HG03066 (cell line): Measurements from ENCODE around the gene KMT2C.
"Not testable (repeated sequence)": the region's sequence is repeated elsewhere in the genome, so short reads cannot be mapped to it uniquely, and the experiment has no call there.

Experiments used
- ATAC-seq: cut with Tn5 transposase; IDR thresholded peaks from one replicate; pipeline ENCODE4 v1.9.1; 2021; ENCODE audit warnings: low read depth; ENCODE audit not compliant: unreplicated experiment

Gene KMT2C

GRCh38 chr7:152435384-152436110 lies at the start of gene KMT2C:
TSS of gene KMT2C (minus strand) at chr7:152436003. CDS start at chr7:152435786, 217 bp downstream.
- no peak for ATAC-seq

GRCh38 chr7:152481082-152481481 lies 45.3 kb upstream of the KMT2C start:
- ATAC-seq = no peak

- ATAC-seq = no peak
Observed at GRCh38 chr7:152480664-152481063, 44.9 kb upstream of the KMT2C start.

- no peak for ATAC-seq
Observed at GRCh38 chr7:152479595-152479994, 43.8 kb upstream of the KMT2C start.

GRCh38 chr7:152478140-152478539 lies 42.3 kb upstream of the KMT2C start:
- ATAC-seq = no peak

GRCh38 chr7:152477079-152477478 lies 41.3 kb upstream of the KMT2C start:
- no peak for ATAC-seq

- ATAC-seq = no peak
Observed at GRCh38 chr7:152476551-152476950, 40.7 kb upstream of the KMT2C start.

GRCh38 chr7:152471023-152471620 lies 35.3 kb upstream of the KMT2C start:
- not testable (repeated sequence) for ATAC-seq

GRCh38 chr7:152470251-152471022 lies 34.6 kb upstream of the KMT2C start:
- ATAC-seq = not testable (repeated sequence)

- ATAC-seq = not testable (repeated sequence)
Observed at GRCh38 chr7:152469576-152469975, 33.8 kb upstream of the KMT2C start.

GRCh38 chr7:152467225-152467624 lies 31.4 kb upstream of the KMT2C start:
- no peak for ATAC-seq

GRCh38 chr7:152465119-152465387 lies 29.2 kb upstream of the KMT2C start:
- no peak for ATAC-seq

- peak; percentile 28 for ATAC-seq
Observed at GRCh38 chr7:152464312-152465118, 28.7 kb upstream of the KMT2C start.

- ATAC-seq = peak; percentile 80
Observed at GRCh38 chr7:152463709-152464311, 28.0 kb upstream of the KMT2C start.

- ATAC-seq = peak; percentile 13
Observed at GRCh38 chr7:152462995-152463708, 27.3 kb upstream of the KMT2C start.

- no peak for ATAC-seq
Observed at GRCh38 chr7:152459724-152460251, 24.0 kb upstream of the KMT2C start.

- no peak for ATAC-seq
Observed at GRCh38 chr7:152451356-152451755, 15.6 kb upstream of the KMT2C start.

GRCh38 chr7:152445386-152446008 lies 9.7 kb upstream of the KMT2C start:
- not testable (repeated sequence) for ATAC-seq

- no peak for ATAC-seq
Observed at GRCh38 chr7:152443586-152443985, 7.8 kb upstream of the KMT2C start.
